ENCODE measurements around the gene ARHGAP6.

ARHGAP6 gene

DNA sequence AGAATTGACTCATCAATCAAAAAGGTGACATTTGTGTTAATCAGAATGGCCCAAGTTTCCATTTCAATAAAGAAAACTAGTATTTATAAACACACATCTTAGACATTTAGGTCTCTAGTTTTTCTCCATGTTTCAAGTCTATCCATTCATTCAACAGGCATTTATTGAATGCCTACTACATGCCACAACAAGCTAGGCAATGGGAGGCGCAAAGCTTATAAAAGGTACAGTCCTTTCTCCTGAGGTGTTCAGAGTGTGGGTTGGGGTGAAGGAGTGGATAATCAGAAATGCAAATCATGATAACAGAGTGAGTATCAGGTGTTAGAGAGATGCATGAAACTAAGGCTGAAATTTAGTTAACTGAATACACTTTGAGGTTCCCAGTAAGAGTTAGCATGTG lies 476.6 kb downstream of the ARHGAP6 start:
- H3K36me3 ChIP-seq (ENCODE audit: insufficient read depth, insufficient read length, low read length) = no peaks in the 10 kb centered on the region

DNA sequence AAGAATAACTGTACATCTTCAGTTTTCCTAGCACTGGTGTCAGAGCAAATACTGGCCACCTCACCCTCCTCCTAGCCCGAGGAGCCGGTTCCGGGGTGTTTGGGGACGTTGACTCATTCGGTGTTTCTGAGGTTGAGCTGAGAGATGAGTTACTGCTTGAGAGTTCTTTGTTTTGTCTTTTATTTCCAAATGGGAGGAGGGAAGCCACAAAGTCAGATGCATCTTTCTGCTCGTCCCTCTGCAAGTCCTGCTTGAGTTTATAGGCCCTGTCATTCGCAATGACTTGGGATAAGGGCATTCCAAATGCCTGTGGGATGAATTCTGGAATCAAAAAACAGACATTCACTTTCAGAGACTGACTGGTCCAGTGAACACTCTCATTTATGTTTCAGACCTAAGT lies 477.1 kb downstream of the ARHGAP6 start:
- DNase-seq (ENCODE audit: low read depth, low spot score) = no peak
- Histone ChIP-seq H3K4me3 (ENCODE audit: insufficient read length, low read depth) (no peak overlapping the region), H3K9ac (ENCODE audit: insufficient read length, low read depth) (no peak overlapping the region), H3K27me3 (ENCODE audit: insufficient read depth, insufficient read length) (no peaks in the 10 kb centered on the region), H3K36me3 (ENCODE audit: insufficient read depth, insufficient read length, low read length) (no peaks in the 10 kb centered on the region), H3K4me1 (ENCODE audit: insufficient read depth, insufficient read length) (no peaks in the 10 kb centered on the region), H3K9me3 (ENCODE audit: insufficient read depth, low read length) (no peaks in the 10 kb centered on the region)
- TF ChIP-seq YY1 (IDR thresholded peaks at IDR 0.05; ENCODE audit: insufficient read depth, insufficient read length) = no peak
- TF ChIP-seq ZNF274 (IDR thresholded peaks at IDR 0.05; ENCODE audit: low read depth, low read length) = no peak
- TF ChIP-seq SUZ12 (IDR thresholded peaks at IDR 0.05; ENCODE audit: extremely low read depth, insufficient read depth, insufficient read length) = no peak

More for the DNA sequence above, 476.6 kb downstream of the ARHGAP6 start:
- Histone ChIP-seq H3K4me3 (ENCODE audit: insufficient read length, low read depth) (no peak overlapping the region), H3K9ac (ENCODE audit: insufficient read length, low read depth) (no peak overlapping the region), H3K4me1 (ENCODE audit: insufficient read depth, insufficient read length) (no peaks in the 10 kb centered on the region), H3K9me3 (ENCODE audit: insufficient read depth, low read length) (no peaks in the 10 kb centered on the region), H3K27me3 (ENCODE audit: insufficient read depth, insufficient read length) (no peaks in the 10 kb centered on the region)
- no peak for DNase-seq (ENCODE audit: low read depth, low spot score)
- TF ChIP-seq ZNF274 (IDR thresholded peaks at IDR 0.05; ENCODE audit: low read depth, low read length) (no peak), YY1 (IDR thresholded peaks at IDR 0.05; ENCODE audit: insufficient read depth, insufficient read length) (no peak), SUZ12 (IDR thresholded peaks at IDR 0.05; ENCODE audit: extremely low read depth, insufficient read depth, insufficient read length) (no peak)

DNA sequence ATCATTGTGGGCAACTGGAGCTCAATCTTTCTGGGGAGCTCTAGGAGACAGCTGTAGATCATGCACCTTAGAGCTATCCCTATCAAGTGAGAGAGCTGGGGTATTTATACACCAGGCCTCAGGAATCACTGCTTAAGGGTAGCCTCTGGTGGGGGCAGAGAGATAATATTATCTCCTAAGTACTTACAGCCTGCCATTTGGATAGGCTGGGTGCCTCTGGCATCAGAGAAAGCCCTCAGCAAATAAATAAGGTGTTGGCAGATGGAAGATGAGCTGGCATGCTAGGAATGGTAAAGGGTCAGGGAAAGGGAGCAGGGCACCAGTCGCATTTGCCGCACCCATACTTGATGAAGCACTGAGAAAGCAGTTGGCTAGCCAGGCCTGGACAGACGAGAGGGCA lies 478.7 kb downstream of the ARHGAP6 start:
- no peak for TF ChIP-seq SUZ12 (IDR thresholded peaks at IDR 0.05; ENCODE audit: extremely low read depth, insufficient read depth, insufficient read length)

DNA sequence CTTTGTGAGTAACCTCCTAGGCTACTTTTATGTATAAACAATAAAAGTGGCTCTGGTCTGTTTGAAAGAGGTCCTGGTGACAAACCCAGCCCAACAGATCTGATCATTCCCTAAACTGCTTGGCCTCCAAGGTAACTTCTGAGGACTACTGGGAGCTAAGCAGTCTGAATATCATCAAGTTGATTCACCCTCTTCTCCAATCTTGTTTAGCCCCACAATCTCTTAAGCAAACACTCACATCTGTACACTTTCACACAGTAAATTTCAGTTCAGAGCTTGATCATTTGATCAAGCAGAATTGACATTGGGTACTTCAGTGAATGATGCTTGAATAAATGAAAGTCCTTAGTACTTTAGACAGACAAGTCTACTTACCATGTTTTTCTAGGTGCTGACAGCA lies 479.9 kb downstream of the ARHGAP6 start:
- DNase-seq (ENCODE audit: low read depth, low spot score) = no peak

More for the DNA sequence above, 478.7 kb downstream of the ARHGAP6 start:
- Histone ChIP-seq H3K9me3 (ENCODE audit: insufficient read depth, low read length) (no peaks in the 10 kb centered on the region), H3K4me3 (ENCODE audit: insufficient read length, low read depth) (no peak overlapping the region), H3K36me3 (ENCODE audit: insufficient read depth, insufficient read length, low read length) (no peaks in the 10 kb centered on the region), H3K4me1 (ENCODE audit: insufficient read depth, insufficient read length) (no peaks in the 10 kb centered on the region), H3K9ac (ENCODE audit: insufficient read length, low read depth) (no peak overlapping the region), H3K27me3 (ENCODE audit: insufficient read depth, insufficient read length) (no peaks in the 10 kb centered on the region)
- no peak for DNase-seq (ENCODE audit: low read depth, low spot score)

DNA sequence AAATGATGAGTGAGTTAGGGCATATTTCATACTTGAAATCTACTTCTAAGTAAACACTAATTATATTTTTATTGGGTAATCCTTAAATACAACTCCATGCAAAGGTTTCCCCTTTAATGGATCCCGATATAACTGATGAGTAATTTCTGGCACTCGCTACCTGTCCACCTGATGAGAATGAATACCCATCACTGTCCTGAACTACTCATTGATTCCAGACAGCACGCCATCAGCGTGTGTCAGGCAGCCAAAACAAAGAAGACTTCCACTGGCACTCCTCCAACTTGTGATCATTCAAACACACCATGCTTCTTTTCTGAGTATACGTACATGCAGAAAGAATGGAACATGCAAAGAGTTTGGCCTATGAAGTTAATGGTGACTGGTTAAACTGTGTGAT lies 485.1 kb downstream of the ARHGAP6 start:
- TF ChIP-seq SUZ12 (IDR thresholded peaks at IDR 0.05; ENCODE audit: extremely low read depth, insufficient read depth, insufficient read length) (no peak), YY1 (IDR thresholded peaks at IDR 0.05; ENCODE audit: insufficient read depth, insufficient read length) (no peak), ZNF274 (IDR thresholded peaks at IDR 0.05; ENCODE audit: low read depth, low read length) (no peak)

More for the DNA sequence above, 479.9 kb downstream of the ARHGAP6 start:
- H3K9ac ChIP-seq (ENCODE audit: insufficient read length, low read depth) = no peak overlapping the region
- H3K36me3 ChIP-seq (ENCODE audit: insufficient read depth, insufficient read length, low read length) = no peaks in the 10 kb centered on the region
- no peaks in the 10 kb centered on the region for H3K9me3 ChIP-seq (ENCODE audit: insufficient read depth, low read length)
- H3K4me1 ChIP-seq (ENCODE audit: insufficient read depth, insufficient read length) = no peaks in the 10 kb centered on the region
- TF ChIP-seq ZNF274 (IDR thresholded peaks at IDR 0.05; ENCODE audit: low read depth, low read length) = no peak
- no peak overlapping the region for H3K4me3 ChIP-seq (ENCODE audit: insufficient read length, low read depth)
- H3K27me3 ChIP-seq (ENCODE audit: insufficient read depth, insufficient read length) = no peaks in the 10 kb centered on the region

DNA sequence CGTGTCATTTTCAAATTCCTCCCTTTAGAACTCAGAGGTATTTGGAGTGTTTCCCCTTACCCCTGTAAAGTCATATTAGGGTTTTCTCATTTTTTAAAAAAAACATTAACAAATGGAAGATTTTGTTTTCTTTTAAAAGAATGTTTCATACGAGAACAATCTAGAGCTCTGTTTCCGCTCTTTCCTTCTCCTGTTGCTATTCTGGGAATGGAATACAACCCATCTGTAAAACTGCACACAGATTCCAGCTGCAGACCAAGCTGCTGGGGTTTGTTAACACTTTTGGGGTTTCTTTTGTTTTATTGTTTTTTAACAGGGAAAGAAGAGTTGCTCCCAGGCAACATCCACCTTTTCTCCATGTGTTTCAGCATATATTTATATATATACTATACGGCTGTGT lies 493.3 kb downstream of the ARHGAP6 start:
- no peaks in the 10 kb centered on the region for H3K27me3 ChIP-seq (ENCODE audit: insufficient read depth, insufficient read length)
- TF ChIP-seq YY1 (IDR thresholded peaks at IDR 0.05; ENCODE audit: insufficient read depth, insufficient read length) (no peak), SUZ12 (IDR thresholded peaks at IDR 0.05; ENCODE audit: extremely low read depth, insufficient read depth, insufficient read length) (no peak), ZNF274 (IDR thresholded peaks at IDR 0.05; ENCODE audit: low read depth, low read length) (no peak)
- H3K4me3 ChIP-seq (ENCODE audit: insufficient read length, low read depth) = no peak overlapping the region
- no peaks in the 10 kb centered on the region for H3K4me1 ChIP-seq (ENCODE audit: insufficient read depth, insufficient read length)
- H3K36me3 ChIP-seq (ENCODE audit: insufficient read depth, insufficient read length, low read length) = no peaks in the 10 kb centered on the region
- H3K9ac ChIP-seq (ENCODE audit: insufficient read length, low read depth) = no peak overlapping the region
- no peaks in the 10 kb centered on the region for H3K9me3 ChIP-seq (ENCODE audit: insufficient read depth, low read length)
- DNase-seq (ENCODE audit: low read depth, low spot score) = no peak

More for the DNA sequence above, 485.1 kb downstream of the ARHGAP6 start:
- H3K4me1 ChIP-seq (ENCODE audit: insufficient read depth, insufficient read length) = peaks cover 3% of the 10 kb centered on the region
- H3K36me3 ChIP-seq (ENCODE audit: insufficient read depth, insufficient read length, low read length) = no peaks in the 10 kb centered on the region
- no peak overlapping the region for H3K9ac ChIP-seq (ENCODE audit: insufficient read length, low read depth)
- no peak overlapping the region for H3K4me3 ChIP-seq (ENCODE audit: insufficient read length, low read depth)
- H3K9me3 ChIP-seq (ENCODE audit: insufficient read depth, low read length) = no peaks in the 10 kb centered on the region
- no peaks in the 10 kb centered on the region for H3K27me3 ChIP-seq (ENCODE audit: insufficient read depth, insufficient read length)
- no peak for DNase-seq (ENCODE audit: low read depth, low spot score)

DNA sequence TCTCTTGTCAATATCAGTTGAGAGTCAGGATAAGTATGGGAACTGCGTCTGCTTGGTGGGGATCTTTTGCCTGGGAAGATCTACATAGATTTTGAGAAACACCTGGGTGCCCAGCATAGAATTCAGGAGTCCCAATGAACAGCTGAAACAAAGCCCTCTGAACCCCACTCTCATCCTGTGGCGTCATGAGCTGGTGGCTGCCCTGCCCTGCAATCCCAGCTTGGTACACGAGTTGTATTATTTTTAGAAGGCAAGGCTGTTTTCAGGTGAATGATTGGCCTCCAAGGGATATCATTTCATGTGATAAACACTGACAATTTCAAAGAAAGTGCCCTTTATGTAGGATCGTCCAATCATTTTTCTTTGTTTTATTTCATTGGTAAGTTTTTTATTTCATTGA lies 493.8 kb downstream of the ARHGAP6 start:
- Histone ChIP-seq H3K9ac (ENCODE audit: insufficient read length, low read depth) (no peak overlapping the region), H3K27me3 (ENCODE audit: insufficient read depth, insufficient read length) (no peaks in the 10 kb centered on the region), H3K9me3 (ENCODE audit: insufficient read depth, low read length) (no peaks in the 10 kb centered on the region), H3K36me3 (ENCODE audit: insufficient read depth, insufficient read length, low read length) (no peaks in the 10 kb centered on the region), H3K4me1 (ENCODE audit: insufficient read depth, insufficient read length) (no peaks in the 10 kb centered on the region), H3K4me3 (ENCODE audit: insufficient read length, low read depth) (no peak overlapping the region)
- no peak for TF ChIP-seq SUZ12 (IDR thresholded peaks at IDR 0.05; ENCODE audit: extremely low read depth, insufficient read depth, insufficient read length)
- TF ChIP-seq YY1 (IDR thresholded peaks at IDR 0.05; ENCODE audit: insufficient read depth, insufficient read length) = no peak
- no peak for TF ChIP-seq ZNF274 (IDR thresholded peaks at IDR 0.05; ENCODE audit: low read depth, low read length)
- no peak for DNase-seq (ENCODE audit: low read depth, low spot score)

DNA sequence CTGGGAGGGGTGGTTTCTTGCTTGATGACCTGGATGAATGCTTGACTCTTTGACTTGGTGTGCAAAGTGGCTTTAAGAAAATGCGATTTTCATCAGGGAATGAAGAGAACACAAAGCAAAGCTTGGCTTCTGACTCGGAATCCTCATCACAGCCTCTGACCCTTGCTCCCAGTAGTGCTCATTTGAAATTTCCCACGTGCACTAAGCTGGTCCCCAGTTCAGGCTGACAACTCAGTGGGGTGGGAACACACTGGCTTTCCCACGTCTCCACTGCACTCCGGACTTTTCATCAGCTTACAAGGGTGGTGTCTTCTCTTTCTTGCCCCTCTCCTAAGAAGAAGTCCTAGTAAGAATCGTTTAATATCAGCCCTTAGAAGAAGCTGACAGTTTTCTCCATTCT lies 501.3 kb downstream of the ARHGAP6 start:
- H3K4me3 ChIP-seq (ENCODE audit: insufficient read length, low read depth) = no peak overlapping the region
- no peaks in the 10 kb centered on the region for H3K4me1 ChIP-seq (ENCODE audit: insufficient read depth, insufficient read length)
- H3K9ac ChIP-seq (ENCODE audit: insufficient read length, low read depth) = no peak overlapping the region
- H3K27me3 ChIP-seq (ENCODE audit: insufficient read depth, insufficient read length) = no peaks in the 10 kb centered on the region
- DNase-seq (ENCODE audit: low read depth, low spot score) = no peak
- no peaks in the 10 kb centered on the region for H3K36me3 ChIP-seq (ENCODE audit: insufficient read depth, insufficient read length, low read length)
- TF ChIP-seq SUZ12 (IDR thresholded peaks at IDR 0.05; ENCODE audit: extremely low read depth, insufficient read depth, insufficient read length) (no peak), YY1 (IDR thresholded peaks at IDR 0.05; ENCODE audit: insufficient read depth, insufficient read length) (no peak), ZNF274 (IDR thresholded peaks at IDR 0.05; ENCODE audit: low read depth, low read length) (no peak)
- H3K9me3 ChIP-seq (ENCODE audit: insufficient read depth, low read length) = no peaks in the 10 kb centered on the region
